T-helper 22 cell (primary cell): ENCODE results near the gene RAB11A.

ENCODE experiments used
- DNase-seq: peaks from one replicate; pipeline ENCODE4 v3.0.0-alpha.2; 2020; ENCODE audit warnings: low read depth

Gene RAB11A

GRCh38 chr15:65887565-65887964 lies 18.3 kb downstream of the RAB11A start:
- DNase-seq: no peak

GRCh38 chr15:65888981-65889380 lies 19.7 kb downstream of the RAB11A start:
- no peak for DNase-seq

- DNase-seq: no peak
These were observed 23.8 kb downstream of the RAB11A start for GRCh38 chr15:65893060-65893459.

GRCh38 chr15:65896236-65896635 lies 26.9 kb downstream of the RAB11A start:
- DNase-seq: no peak

GRCh38 chr15:65900488-65900887 lies 31.2 kb downstream of the RAB11A start:
- DNase-seq: no peak

GRCh38 chr15:65901336-65901735 lies 32.0 kb downstream of the RAB11A start:
- no peak for DNase-seq

- no peak for DNase-seq
These were observed 32.5 kb downstream of the RAB11A start for GRCh38 chr15:65901836-65902235.

- DNase-seq: no peak
These were observed 33.1 kb downstream of the RAB11A start for GRCh38 chr15:65902373-65902772.

- no peak for DNase-seq
These were observed 34.2 kb downstream of the RAB11A start for GRCh38 chr15:65903296-65904073.

- DNase-seq: no peak
These were observed 35.0 kb downstream of the RAB11A start for GRCh38 chr15:65904301-65904700.

GRCh38 chr15:65906396-65906795 lies 37.1 kb downstream of the RAB11A start:
- no peak for DNase-seq

GRCh38 chr15:65907661-65908060 lies 38.4 kb downstream of the RAB11A start:
- no peak for DNase-seq

GRCh38 chr15:65908876-65909275 lies 39.6 kb downstream of the RAB11A start:
- no peak for DNase-seq

GRCh38 chr15:65909831-65910230 lies 40.5 kb downstream of the RAB11A start:
- DNase-seq: no peak

GRCh38 chr15:65910341-65910740 lies 41.0 kb downstream of the RAB11A start:
- DNase-seq: no peak

GRCh38 chr15:65912235-65912634 lies 42.9 kb downstream of the RAB11A start:
- no peak for DNase-seq

- DNase-seq: no peak
These were observed 44.4 kb downstream of the RAB11A start for GRCh38 chr15:65913631-65914199.

GRCh38 chr15:65914386-65914785 lies 45.1 kb downstream of the RAB11A start:
- DNase-seq: no peak

- no peak for DNase-seq
These were observed 46.0 kb downstream of the RAB11A start for GRCh38 chr15:65914981-65915925.

- no peak for DNase-seq
These were observed 46.9 kb downstream of the RAB11A start for GRCh38 chr15:65916041-65916663.

GRCh38 chr15:65916664-65917406 lies 47.5 kb downstream of the RAB11A start:
- DNase-seq: no peak

GRCh38 chr15:65917407-65917756 lies 48.1 kb downstream of the RAB11A start:
- no peak for DNase-seq
